Measurements from ENCODE around the gene RASL11A.

Gene RASL11A

DNA sequence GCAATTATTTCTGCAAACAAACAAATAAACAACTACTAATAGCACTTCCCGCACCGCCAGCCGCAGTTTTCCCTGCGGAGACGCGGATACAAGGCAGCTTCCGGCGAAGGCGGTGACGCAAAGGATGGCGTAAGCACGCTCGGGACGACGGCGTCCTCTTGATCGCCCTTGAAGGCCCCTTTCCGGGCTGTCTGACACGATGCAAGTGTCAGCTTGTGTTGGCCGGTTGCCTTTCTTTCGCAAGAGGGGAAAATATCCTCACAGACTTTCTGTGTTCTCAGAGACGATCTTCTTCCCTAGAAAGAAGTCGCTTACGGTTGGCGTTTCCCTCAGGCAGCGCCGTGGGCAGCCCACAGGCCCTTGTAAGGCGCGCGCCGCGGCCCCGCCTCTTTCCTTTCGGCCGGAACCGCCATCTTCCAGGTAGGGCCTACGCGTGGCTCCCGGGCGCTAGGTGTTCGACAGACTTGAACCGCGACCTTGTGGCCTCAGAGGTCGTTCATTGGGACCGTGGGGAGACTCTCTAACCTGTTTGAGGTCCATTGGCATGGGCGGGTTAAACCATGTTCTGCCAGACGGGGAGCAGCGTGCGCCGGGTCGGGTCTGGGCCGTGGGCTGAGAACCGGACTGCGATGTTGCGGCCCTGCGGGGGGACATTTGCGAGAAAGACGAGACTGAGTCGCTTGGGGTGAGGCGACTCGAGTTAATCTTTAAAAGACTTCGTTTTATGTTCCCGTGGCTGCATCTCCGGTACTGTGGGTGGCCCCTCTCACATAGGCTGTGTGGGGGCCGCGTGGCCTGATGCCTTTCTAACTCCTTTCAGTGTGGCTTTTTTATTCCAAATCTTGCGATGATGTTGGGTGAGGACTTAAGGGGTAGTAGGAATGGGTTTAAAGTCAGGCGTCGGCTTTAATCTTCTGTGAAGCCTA lies 19.2 kb upstream of the RASL11A start, which contains the start of gene RPL21:
TSS of gene RPL21 (plus strand) at position 393 of the 926 bp plus-strand sequence. CDS start 2,219 bp downstream, outside the sequence.
- no peaks in the 10 kb centered on the region for H3K9me3 ChIP-seq (ENCODE audit: control insufficient read depth, low read length)
- H3K27me3 ChIP-seq (ENCODE audit: control insufficient read depth, insufficient read depth, low read length, poor library complexity, severe bottlenecking), result no peaks in the 10 kb centered on the region
- peak within 1 kb of the TSS; percentile 94 for H3K27ac ChIP-seq (ENCODE audit: insufficient read depth, low read depth, low read length, poor library complexity, severe bottlenecking)
- peaks cover 3% of the 10 kb centered on the region for H3K4me1 ChIP-seq (ENCODE audit: control insufficient read depth, insufficient read depth, low read length)
- WGBS, 2 experiments, result 0 to 1% methylated on average over 69 of the region's 69 CpGs
- peak within 1 kb of the TSS; percentile 83 for H3K4me3 ChIP-seq (ENCODE audit: insufficient read depth, low read depth, low read length)
- no peaks in the 10 kb centered on the region for H3K36me3 ChIP-seq (ENCODE audit: control insufficient read depth, insufficient read depth, low read length)

DNA sequence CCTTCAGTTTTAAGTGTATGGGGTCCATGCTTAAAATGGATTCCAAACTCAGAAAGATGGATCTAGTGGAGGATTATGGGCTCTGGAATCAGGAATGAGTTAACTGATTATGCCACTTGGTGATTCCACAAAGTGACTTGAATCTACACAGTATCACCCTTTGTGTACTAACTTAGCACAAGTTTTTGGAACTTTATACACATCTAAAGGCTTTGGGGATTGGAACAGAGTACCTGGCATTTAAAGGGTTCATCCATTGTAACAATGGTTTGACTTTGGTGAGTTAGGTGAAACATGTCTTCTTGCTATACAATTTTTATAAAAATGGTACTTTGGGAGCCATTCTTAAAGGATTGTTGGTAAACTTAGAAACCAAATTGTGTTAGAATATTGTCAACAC lies 18.2 kb upstream of the RASL11A start:
- Histone ChIP-seq H3K9me3 (ENCODE audit: control insufficient read depth, low read length) (no peaks in the 10 kb centered on the region), H3K4me1 (ENCODE audit: control insufficient read depth, insufficient read depth, low read length) (peaks cover 3% of the 10 kb centered on the region), H3K27ac (ENCODE audit: insufficient read depth, low read depth, low read length, poor library complexity, severe bottlenecking) (no peak overlapping the region), H3K4me3 (ENCODE audit: insufficient read depth, low read depth, low read length) (peak overlapping the region; percentile 83), H3K36me3 (ENCODE audit: control insufficient read depth, insufficient read depth, low read length) (peaks cover 4% of the 10 kb centered on the region), H3K27me3 (ENCODE audit: control insufficient read depth, insufficient read depth, low read length, poor library complexity, severe bottlenecking) (no peaks in the 10 kb centered on the region)

DNA sequence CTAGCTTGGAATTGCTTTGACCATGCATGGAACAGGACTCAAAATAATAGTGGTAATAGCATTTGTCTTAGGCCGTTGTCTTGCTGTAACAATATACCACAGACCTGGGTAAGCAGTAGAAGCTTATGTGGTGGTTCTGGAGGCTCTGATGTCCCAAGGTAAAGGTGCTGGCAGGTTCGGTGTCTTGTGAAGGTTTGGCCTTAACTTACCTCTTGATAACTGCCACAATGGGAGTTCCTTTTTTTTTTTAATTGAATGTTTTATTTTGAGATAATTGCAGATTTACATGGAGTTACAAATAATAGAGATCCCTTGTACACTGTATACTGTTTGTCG lies 13.4 kb upstream of the RASL11A start:
- no peaks in the 10 kb centered on the region for H3K27me3 ChIP-seq (ENCODE audit: control insufficient read depth, insufficient read depth, low read length, poor library complexity, severe bottlenecking)
- no peaks in the 10 kb centered on the region for H3K9me3 ChIP-seq (ENCODE audit: control insufficient read depth, low read length)
- 92 to 96% methylated on average over 3 of the region's 3 CpGs for WGBS, 2 experiments
- H3K36me3 ChIP-seq (ENCODE audit: control insufficient read depth, insufficient read depth, low read length), result peaks cover 18% of the 10 kb centered on the region
- H3K27ac ChIP-seq (ENCODE audit: insufficient read depth, low read depth, low read length, poor library complexity, severe bottlenecking), result no peak overlapping the region
- no peak overlapping the region for H3K4me3 ChIP-seq (ENCODE audit: insufficient read depth, low read depth, low read length)
- peaks cover 3% of the 10 kb centered on the region for H3K4me1 ChIP-seq (ENCODE audit: control insufficient read depth, insufficient read depth, low read length)

DNA sequence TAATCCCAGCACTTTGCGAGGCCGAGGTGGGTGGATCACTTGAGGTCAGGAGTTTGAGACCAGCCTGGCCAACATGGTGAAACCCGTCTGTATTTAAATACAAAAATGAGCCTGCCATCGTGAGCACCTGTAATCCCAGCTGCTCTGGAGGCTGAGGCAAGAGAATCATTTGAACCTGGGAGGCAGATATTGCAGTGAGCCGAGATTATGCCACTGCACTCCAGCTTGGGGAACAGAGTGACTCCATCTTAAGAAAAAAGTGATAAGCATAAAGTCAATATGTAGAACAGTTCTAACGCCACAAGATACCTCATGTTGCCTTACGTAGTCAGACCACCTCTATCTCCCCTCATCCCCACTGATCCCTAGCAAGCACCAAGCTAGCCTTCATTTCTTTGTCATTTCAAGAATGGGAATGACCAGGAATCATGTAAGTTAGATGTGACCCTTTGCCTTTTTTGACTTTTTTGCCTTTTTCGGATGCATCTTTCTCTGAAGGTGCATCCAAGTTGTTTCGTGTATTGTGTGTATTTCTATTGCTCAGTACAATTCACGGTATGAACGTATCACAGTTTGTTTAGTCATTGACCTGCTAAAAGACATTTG lies 12.9 kb upstream of the RASL11A start:
- Histone ChIP-seq H3K27ac (ENCODE audit: insufficient read depth, low read depth, low read length, poor library complexity, severe bottlenecking) (no peak overlapping the region), H3K27me3 (ENCODE audit: control insufficient read depth, insufficient read depth, low read length, poor library complexity, severe bottlenecking) (no peaks in the 10 kb centered on the region), H3K9me3 (ENCODE audit: control insufficient read depth, low read length) (no peaks in the 10 kb centered on the region), H3K4me3 (ENCODE audit: insufficient read depth, low read depth, low read length) (no peak overlapping the region), H3K36me3 (ENCODE audit: control insufficient read depth, insufficient read depth, low read length) (peaks cover 18% of the 10 kb centered on the region), H3K4me1 (ENCODE audit: control insufficient read depth, insufficient read depth, low read length) (peaks cover 3% of the 10 kb centered on the region)
- WGBS, 2 experiments, result 91 to 95% methylated on average over 11 of the region's 11 CpGs

DNA sequence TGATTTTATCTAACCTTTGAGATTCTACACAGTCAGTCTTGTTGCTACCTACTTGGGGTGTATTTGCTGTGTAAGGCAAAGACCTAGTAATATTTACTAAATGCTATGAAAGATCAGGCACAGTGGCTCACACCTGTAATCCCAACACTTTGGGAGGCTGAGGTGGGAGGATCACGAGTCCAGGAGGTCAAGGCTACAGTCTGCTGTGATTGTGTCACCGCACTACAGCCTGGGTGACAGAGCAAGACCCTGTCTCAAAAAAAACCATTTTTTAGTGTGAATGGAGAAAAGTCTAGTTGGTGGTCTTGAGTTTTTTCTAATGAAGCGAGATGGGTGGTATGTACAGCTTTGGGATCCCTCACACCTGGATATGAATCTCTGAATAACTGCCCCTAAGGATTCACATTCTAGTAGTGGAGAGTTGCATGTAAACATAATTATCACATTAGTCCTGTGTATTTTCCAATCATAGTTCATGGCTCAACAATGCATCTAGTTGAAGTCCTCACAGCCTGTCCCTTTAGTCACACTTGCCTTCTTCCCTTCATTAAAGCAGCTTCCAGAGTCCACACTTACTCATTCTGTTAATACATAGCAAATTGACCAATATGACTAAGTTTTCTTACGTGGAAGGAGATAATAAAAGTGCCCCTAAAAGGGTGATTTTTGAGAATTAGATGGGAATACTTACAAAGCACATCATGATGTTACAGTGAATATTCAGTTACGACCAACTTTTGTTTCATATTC lies 11.8 kb upstream of the RASL11A start:
- H3K9me3 ChIP-seq (ENCODE audit: control insufficient read depth, low read length), result no peaks in the 10 kb centered on the region
- no peak overlapping the region for H3K27ac ChIP-seq (ENCODE audit: insufficient read depth, low read depth, low read length, poor library complexity, severe bottlenecking)
- H3K36me3 ChIP-seq (ENCODE audit: control insufficient read depth, insufficient read depth, low read length), result peaks cover 18% of the 10 kb centered on the region
- H3K4me3 ChIP-seq (ENCODE audit: insufficient read depth, low read depth, low read length), result no peak overlapping the region
- 96 to 97% methylated on average over 5 of the region's 5 CpGs for WGBS, 2 experiments
- H3K4me1 ChIP-seq (ENCODE audit: control insufficient read depth, insufficient read depth, low read length), result peaks cover 1% of the 10 kb centered on the region
- no peaks in the 10 kb centered on the region for H3K27me3 ChIP-seq (ENCODE audit: control insufficient read depth, insufficient read depth, low read length, poor library complexity, severe bottlenecking)

DNA sequence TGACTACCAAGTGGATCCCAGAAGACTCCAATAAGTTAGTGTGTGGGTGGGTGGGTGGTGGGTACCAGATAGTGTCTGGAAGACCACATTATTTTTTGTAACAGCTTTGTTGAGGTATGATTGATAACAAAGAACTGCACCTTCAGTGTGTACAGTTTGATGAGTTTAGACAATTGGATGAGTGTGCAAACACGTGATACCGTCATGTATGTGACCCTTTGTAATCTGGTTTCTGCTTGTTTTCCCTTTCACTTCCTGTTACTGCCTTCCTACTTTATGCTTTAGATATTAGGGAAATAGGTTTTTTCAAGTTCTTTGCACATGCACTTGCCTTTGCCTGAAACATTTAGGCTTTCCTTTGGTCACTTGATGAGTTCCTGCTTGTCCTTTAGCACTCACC lies 10.8 kb upstream of the RASL11A start:
- H3K36me3 ChIP-seq (ENCODE audit: control insufficient read depth, insufficient read depth, low read length), result peaks cover 18% of the 10 kb centered on the region
- WGBS, 2 experiments, result 94 to 97% methylated on average over 2 of the region's 2 CpGs
- H3K27ac ChIP-seq (ENCODE audit: insufficient read depth, low read depth, low read length, poor library complexity, severe bottlenecking), result no peak overlapping the region
- H3K4me1 ChIP-seq (ENCODE audit: control insufficient read depth, insufficient read depth, low read length), result no peaks in the 10 kb centered on the region
- no peaks in the 10 kb centered on the region for H3K27me3 ChIP-seq (ENCODE audit: control insufficient read depth, insufficient read depth, low read length, poor library complexity, severe bottlenecking)
- no peak overlapping the region for H3K4me3 ChIP-seq (ENCODE audit: insufficient read depth, low read depth, low read length)
- no peaks in the 10 kb centered on the region for H3K9me3 ChIP-seq (ENCODE audit: control insufficient read depth, low read length)

DNA sequence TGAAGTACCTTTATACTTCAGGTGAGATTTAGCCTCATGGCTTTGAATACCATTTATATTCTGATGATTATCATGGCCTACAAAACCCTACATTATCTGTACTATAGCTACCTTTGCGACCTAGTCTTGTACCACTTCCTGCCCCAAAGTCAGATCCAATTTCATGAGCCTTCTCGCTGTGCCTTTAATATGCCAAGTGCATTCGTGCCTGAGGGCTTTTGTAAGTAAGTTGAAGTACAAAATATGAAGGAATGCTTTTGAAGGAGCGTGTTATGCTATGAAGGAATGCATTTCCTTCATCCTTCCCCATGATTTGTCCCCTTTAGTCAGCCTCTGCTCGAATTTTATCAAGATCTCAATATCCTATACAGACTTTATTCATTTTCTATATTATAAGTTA lies 9.2 kb upstream of the RASL11A start:
- H3K27me3 ChIP-seq (ENCODE audit: control insufficient read depth, insufficient read depth, low read length, poor library complexity, severe bottlenecking), result no peaks in the 10 kb centered on the region

DNA sequence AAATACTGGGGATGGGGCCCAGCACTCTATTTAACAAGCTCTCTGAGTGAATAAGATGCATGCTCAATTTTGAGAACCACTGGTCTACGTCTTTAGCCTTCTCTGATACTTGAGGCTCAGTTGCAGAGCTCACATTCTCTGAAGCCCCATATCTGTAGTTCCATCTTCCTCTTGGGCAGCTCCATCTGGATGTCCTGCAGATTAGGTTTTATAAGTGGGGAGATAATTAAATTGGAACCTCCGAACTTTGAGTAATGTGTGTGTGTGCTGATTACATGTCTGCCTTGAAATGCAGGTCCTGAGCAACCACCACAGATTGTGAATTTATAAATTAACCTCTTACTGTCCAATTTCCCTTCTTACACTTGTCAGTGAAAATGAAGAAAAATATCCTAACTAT lies 7.2 kb upstream of the RASL11A start:
- Histone ChIP-seq H3K36me3 (ENCODE audit: control insufficient read depth, insufficient read depth, low read length) (peaks cover 5% of the 10 kb centered on the region), H3K4me3 (ENCODE audit: insufficient read depth, low read depth, low read length) (no peak overlapping the region), H3K27ac (ENCODE audit: insufficient read depth, low read depth, low read length, poor library complexity, severe bottlenecking) (no peak overlapping the region), H3K27me3 (ENCODE audit: control insufficient read depth, insufficient read depth, low read length, poor library complexity, severe bottlenecking) (no peaks in the 10 kb centered on the region), H3K4me1 (ENCODE audit: control insufficient read depth, insufficient read depth, low read length) (no peaks in the 10 kb centered on the region), H3K9me3 (ENCODE audit: control insufficient read depth, low read length) (no peaks in the 10 kb centered on the region)
- 85 to 88% methylated on average over 2 of the region's 2 CpGs for WGBS, 2 experiments

More for the DNA sequence above, 9.2 kb upstream of the RASL11A start:
- Histone ChIP-seq H3K36me3 (ENCODE audit: control insufficient read depth, insufficient read depth, low read length) (peaks cover 18% of the 10 kb centered on the region), H3K27ac (ENCODE audit: insufficient read depth, low read depth, low read length, poor library complexity, severe bottlenecking) (no peak overlapping the region), H3K9me3 (ENCODE audit: control insufficient read depth, low read length) (no peaks in the 10 kb centered on the region), H3K4me3 (ENCODE audit: insufficient read depth, low read depth, low read length) (no peak overlapping the region), H3K4me1 (ENCODE audit: control insufficient read depth, insufficient read depth, low read length) (no peaks in the 10 kb centered on the region)
- WGBS, 2 experiments, result 93 to 97% methylated on average over 3 to 4 of the region's 5 CpGs

DNA sequence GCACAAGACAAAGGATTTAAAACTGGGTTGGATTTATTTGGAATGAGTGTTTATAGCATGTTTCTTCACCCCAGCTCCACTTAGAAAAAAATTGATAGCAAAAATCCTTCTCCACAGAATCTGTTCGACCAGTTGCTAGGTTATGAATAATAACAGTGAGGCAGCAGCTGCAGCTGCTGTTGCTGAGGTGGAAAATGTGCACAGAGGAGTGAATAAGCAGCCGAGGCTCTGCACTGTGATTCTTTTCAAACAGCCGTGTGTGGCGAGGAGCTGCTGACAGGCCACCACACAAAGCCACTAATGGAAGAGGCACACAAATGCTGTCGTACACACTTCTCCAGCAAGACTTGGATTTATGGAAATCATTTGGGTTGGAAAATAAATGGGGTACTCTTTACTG lies 6.4 kb upstream of the RASL11A start:
- Histone ChIP-seq H3K36me3 (ENCODE audit: control insufficient read depth, insufficient read depth, low read length) (no peaks in the 10 kb centered on the region), H3K27ac (ENCODE audit: insufficient read depth, low read depth, low read length, poor library complexity, severe bottlenecking) (no peak overlapping the region), H3K4me1 (ENCODE audit: control insufficient read depth, insufficient read depth, low read length) (no peaks in the 10 kb centered on the region), H3K4me3 (ENCODE audit: insufficient read depth, low read depth, low read length) (no peak overlapping the region), H3K27me3 (ENCODE audit: control insufficient read depth, insufficient read depth, low read length, poor library complexity, severe bottlenecking) (peaks cover 5% of the 10 kb centered on the region), H3K9me3 (ENCODE audit: control insufficient read depth, low read length) (no peaks in the 10 kb centered on the region)
- 85 to 92% methylated on average over 5 of the region's 5 CpGs for WGBS, 2 experiments

DNA sequence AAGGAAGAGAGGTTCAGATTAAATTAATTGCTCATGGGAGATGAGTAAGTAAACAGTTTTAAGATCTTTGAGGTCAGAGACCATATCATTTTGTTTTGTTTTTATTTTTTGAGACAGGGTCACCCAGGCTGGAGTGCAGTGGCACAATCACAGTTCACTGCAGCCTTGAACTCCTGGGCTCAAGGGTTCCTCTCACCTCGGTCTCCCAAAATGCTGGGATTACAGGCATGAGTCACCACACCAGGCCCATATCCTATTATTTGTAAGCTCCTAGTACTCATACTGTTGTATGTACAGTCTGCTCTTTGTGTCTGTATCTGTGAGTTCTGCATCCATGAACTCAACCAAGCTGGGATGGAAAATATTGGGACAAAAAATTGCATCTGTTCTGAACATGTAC lies 6.0 kb upstream of the RASL11A start:
- H3K27ac ChIP-seq (ENCODE audit: insufficient read depth, low read depth, low read length, poor library complexity, severe bottlenecking), result no peak overlapping the region
- H3K9me3 ChIP-seq (ENCODE audit: control insufficient read depth, low read length), result no peaks in the 10 kb centered on the region
- H3K4me3 ChIP-seq (ENCODE audit: insufficient read depth, low read depth, low read length), result no peak overlapping the region
- WGBS, 2 experiments, result 85 to 86% methylated on average over 1 of the region's 1 CpG
- peaks cover 10% of the 10 kb centered on the region for H3K27me3 ChIP-seq (ENCODE audit: control insufficient read depth, insufficient read depth, low read length, poor library complexity, severe bottlenecking)
- no peaks in the 10 kb centered on the region for H3K4me1 ChIP-seq (ENCODE audit: control insufficient read depth, insufficient read depth, low read length)
- no peaks in the 10 kb centered on the region for H3K36me3 ChIP-seq (ENCODE audit: control insufficient read depth, insufficient read depth, low read length)

Measured in ectodermal cell (in vitro differentiated cells).